ENCODE results near the gene FAM174B. TPM values are rescaled to one million over a fixed set of nuclear protein-coding genes. Genes with fewer than 3 reads are reported as not detected.

The FAM174B gene
- total RNA-seq, 1 experiment from 2014 or later: 0.30 TPM

GRCh38 chr15:92647467-92648163 is 8.0 kb downstream of the FAM174B start:
- Histone ChIP-seq H3K9me2 (ENCODE audit: insufficient read depth) (no peaks in the 10 kb centered on the region), H3K9ac (ENCODE audit: low read length) (no peak overlapping the region), H3K27me3 (ENCODE audit: insufficient read depth, low read length) (no peaks in the 10 kb centered on the region; the same call in 1 of the 2 replicates), H4K20me1 (ENCODE audit: insufficient read depth) (no peaks in the 10 kb centered on the region), H3K4me3 (replicated peaks in 1 of 2; ENCODE audit: low read depth in 1 of 2, low read length in 2 of 2) (no peak overlapping the region), H3K9me3 (ENCODE audit: control insufficient read depth in 1 of 2, insufficient read depth in 1 of 2, low read depth in 1 of 2, low read length in 2 of 2) (no peaks in the 10 kb centered on the region), H2AFZ (ENCODE audit: low read depth, low read length, poor library complexity, severe bottlenecking) (no peak overlapping the region), H3K79me2 (ENCODE audit: insufficient read depth, low read length) (no peaks in the 10 kb centered on the region), H3K4me2 (ENCODE audit: low read length) (no peak overlapping the region), H3K27ac (ENCODE audit: low read depth, low read length) (no peak overlapping the region), H3K36me3 (ENCODE audit: control insufficient read depth in 1 of 2, insufficient read depth in 2 of 2, low read length in 2 of 2) (no peaks in the 10 kb centered on the region), H3K4me1 (ENCODE audit: control insufficient read depth in 1 of 2, insufficient read depth in 2 of 2, low read length in 2 of 2) (no peaks in the 10 kb centered on the region)
- no peak for TF ChIP-seq POLR2AphosphoS5 (IDR thresholded peaks at IDR 0.05; ENCODE audit: low read depth, low read length)
- BruUV-seq (replicated peaks): no TSS peak
- ChIA-PET RAD21 (ENCODE audit: low non-redundant PET in 1 of 2, low total read pairs in 2 of 2, uncharacterized antibody in 2 of 2, unreplicated experiment in 2 of 2) (no interaction called here), CTCF (no interaction called here), POLR2A (no interaction called here)
- intact Hi-C loops (cut with micrococcal nuclease): no loop called here
- ATAC-seq (no peak), DNase-seq (ENCODE audit: low read depth, low spot score) (no peak)

GRCh38 chr15:92646216-92646615 is 9.4 kb downstream of the FAM174B start:
- no peak for ATAC-seq
- CTCF ChIA-PET: no interaction called here
- Histone ChIP-seq H3K27me3 (ENCODE audit: insufficient read depth, low read length) (no peaks in the 10 kb centered on the region; the same call in 1 of the 2 replicates), H4K20me1 (ENCODE audit: insufficient read depth) (no peaks in the 10 kb centered on the region), H3K9ac (ENCODE audit: low read length) (no peak overlapping the region), H2AFZ (ENCODE audit: low read depth, low read length, poor library complexity, severe bottlenecking) (no peak overlapping the region), H3K9me2 (ENCODE audit: insufficient read depth) (no peaks in the 10 kb centered on the region), H3K9me3 (ENCODE audit: control insufficient read depth in 1 of 2, insufficient read depth in 1 of 2, low read depth in 1 of 2, low read length in 2 of 2) (no peaks in the 10 kb centered on the region), H3K79me2 (ENCODE audit: insufficient read depth, low read length) (no peaks in the 10 kb centered on the region), H3K4me2 (ENCODE audit: low read length) (no peak overlapping the region), H3K4me1 (ENCODE audit: control insufficient read depth in 1 of 2, insufficient read depth in 2 of 2, low read length in 2 of 2) (no peaks in the 10 kb centered on the region), H3K4me3 (replicated peaks in 1 of 2; ENCODE audit: low read depth in 1 of 2, low read length in 2 of 2) (no peak overlapping the region), H3K27ac (ENCODE audit: low read depth, low read length) (no peak overlapping the region), H3K36me3 (ENCODE audit: control insufficient read depth in 1 of 2, insufficient read depth in 2 of 2, low read length in 2 of 2) (no peaks in the 10 kb centered on the region)
- RAD21 ChIA-PET (ENCODE audit: low non-redundant PET in 1 of 2, low total read pairs in 2 of 2, uncharacterized antibody in 2 of 2, unreplicated experiment in 2 of 2): no interaction called here
- POLR2A ChIA-PET: no interaction called here
- intact Hi-C loops (cut with micrococcal nuclease): no loop called here
- DNase-seq (ENCODE audit: low read depth, low spot score): no peak
- TF ChIP-seq MAX (IDR thresholded peaks at IDR 0.05) (no peak), YY1 (IDR thresholded peaks at IDR 0.05; ENCODE audit: extremely low read depth, insufficient replicate concordance, low read depth, low read length) (no peak), REST (IDR thresholded peaks at IDR 0.05; ENCODE audit: low read depth) (no peak), FOSL1 (IDR thresholded peaks at IDR 0.05; ENCODE audit: low read depth) (no peak), POLR2A (IDR thresholded peaks at IDR 0.05; ENCODE audit: borderline replicate concordance, extremely low read depth, insufficient read depth, insufficient read length) (no peak), ZBTB33 (IDR thresholded peaks at IDR 0.05; ENCODE audit: extremely low read depth, insufficient replicate concordance, low read length) (no peak), EZH2 (IDR thresholded peaks at IDR 0.05) (no peak), CEBPB (IDR thresholded peaks at IDR 0.05; ENCODE audit: low read depth) (no peak), EZH2phosphoT487 (IDR thresholded peaks at IDR 0.05; ENCODE audit: borderline replicate concordance) (no peak), RAD21 (IDR thresholded peaks at IDR 0.05; ENCODE audit: low read depth) (no peak), ELF1 (IDR thresholded peaks at IDR 0.05; ENCODE audit: borderline replicate concordance, low read depth) (no peak), EGR1 (IDR thresholded peaks at IDR 0.05; ENCODE audit: low read depth) (no peak), JUND (IDR thresholded peaks at IDR 0.05) (no peak)
- no TSS peak for BruUV-seq (replicated peaks)

Measured in HCT116 (cell line).